Glomerular visceral epithelial cell (primary cell): Measurements from ENCODE around the gene IL1RN.

ENCODE experiments used
- DNase-seq: peaks from one replicate; pipeline ENCODE4 v3.0.0-alpha.2; 2016; ENCODE audit errors: extremely low spot score

Gene IL1RN

GRCh38 chr2:113173542-113174375 is 46.4 kb downstream of the IL1RN start, which contains the start of gene PSD4:
TSS of gene PSD4 (plus strand) at chr2:113173971. CDS start at chr2:113182457, 8,486 bp downstream.
- DNase-seq = no peak

GRCh38 chr2:113174376-113174750 is 47.0 kb downstream of the IL1RN start:
- DNase-seq = no peak

GRCh38 chr2:113175042-113175628 is 47.7 kb downstream of the IL1RN start:
- DNase-seq = no peak

GRCh38 chr2:113175736-113176695 is 48.6 kb downstream of the IL1RN start:
- DNase-seq = no peak

GRCh38 chr2:113176696-113177355 is 49.4 kb downstream of the IL1RN start:
- no peak for DNase-seq

- no peak for DNase-seq
Observed at GRCh38 chr2:113178069-113178746, 50.8 kb downstream of the IL1RN start.

- peak; percentile 25 for DNase-seq
Observed at GRCh38 chr2:113178891-113179290, 51.5 kb downstream of the IL1RN start.

- no peak for DNase-seq
Observed at GRCh38 chr2:113179446-113180045, 52.1 kb downstream of the IL1RN start.

GRCh38 chr2:113180131-113180946 is 52.9 kb downstream of the IL1RN start:
- DNase-seq = no peak

GRCh38 chr2:113181258-113182051 is 54.1 kb downstream of the IL1RN start:
- no peak for DNase-seq

- DNase-seq = no peak
Observed at GRCh38 chr2:113182471-113183260, 55.3 kb downstream of the IL1RN start.

- DNase-seq = no peak
Observed at GRCh38 chr2:113183264-113183663, 55.9 kb downstream of the IL1RN start.
